GM12878 (cell line): Measurements from ENCODE around the gene KNTC1. TPM values are rescaled to one million over a fixed set of nuclear protein-coding genes. Genes with fewer than 3 reads are reported as not detected.

Experiments
- CHD2 ChIP-seq: IDR thresholded peaks from 2 replicates; pipeline ENCODE4 v1.6.1; 2011; ENCODE audit warnings: low read depth, low read length, improper control_type of control experiment, borderline replicate concordance
- EGR1 ChIP-seq, 2 experiments: IDR thresholded peaks; 1 replicate in 1 of 2; 2 replicates in 1 of 2; pipeline ENCODE4 v1.6.1; 2011 to 2012; ENCODE audit warnings: low read depth in 2 of 2, low read length in 2 of 2, borderline replicate concordance in 1 of 2, mild to moderate bottlenecking in 1 of 2, moderate library complexity in 1 of 2
- EP300 ChIP-seq, 2 experiments: fragments of 150-350 bp in 1 of 2; IDR thresholded peaks; 2 replicates each; pipeline ENCODE4 v1.6.1; 2011 to 2012; ENCODE audit warnings: low read depth in 2 of 2, low read length in 2 of 2, borderline replicate concordance in 1 of 2, improper control_type of control experiment in 1 of 2, inconsistent platforms in 1 of 2; ENCODE audit not compliant: control insufficient read depth in 1 of 2
- ETV6 ChIP-seq, 2 experiments: fragments of 450-650 bp in 1 of 2; IDR thresholded peaks in 1 of 2; conservative IDR thresholded peaks in 1 of 2; 2 replicates each; pipeline ENCODE4 v1.6.1; 2014; ENCODE audit warnings: antibody characterized with exemption in 1 of 2, borderline replicate concordance in 1 of 2, low read depth in 1 of 2, mild to moderate bottlenecking in 1 of 2, moderate library complexity in 1 of 2
- NFIC ChIP-seq: IDR thresholded peaks from 2 replicates; pipeline ENCODE4 v1.6.1; 2012; ENCODE audit warnings: low read depth, mild to moderate bottlenecking, inconsistent platforms, low read length, moderate library complexity
- NFXL1 ChIP-seq: fragments of 450-650 bp; IDR thresholded peaks from 2 replicates; pipeline ENCODE4 v1.6.1; 2017; ENCODE audit warnings: antibody characterized with exemption, mild to moderate bottlenecking, borderline replicate concordance
- PAX5 ChIP-seq: IDR thresholded peaks from 2 replicates; pipeline ENCODE4 v1.6.1; 2011; ENCODE audit warnings: low read depth, low read length, borderline replicate concordance
- RAD51 ChIP-seq: fragments of 450-650 bp; IDR thresholded peaks from 2 replicates; pipeline ENCODE4 v1.6.1; 2016; ENCODE audit warnings: moderate library complexity, mild to moderate bottlenecking, inconsistent platforms
- RFX5 ChIP-seq: IDR thresholded peaks from 2 replicates; pipeline ENCODE4 v1.6.1; 2011; ENCODE audit warnings: low read depth, low read length, improper control_type of control experiment
- ZNF217 ChIP-seq: fragments of 450-650 bp; IDR thresholded peaks from 2 replicates; pipeline ENCODE4 v1.6.1; 2017; ENCODE audit warnings: antibody characterized with exemption, mild to moderate bottlenecking
- polyA plus RNA-seq, 11 experiments: library from polyadenylated mRNA; depleted of rRNA in 4 of 11; unstranded in 6 of 11; stranded (reverse) in 5 of 11; fragments of >200 nt; fragmentation: Nextera tagmentation in 4 of 11; fragmentation: Illumina TruSeq in 1 of 11; extraction: Ambion mirVana in 4 of 11; extraction: Trizol in 1 of 11; gene quantifications; 1 replicate in 1 of 11; 2 replicates in 10 of 11; pipeline versions ENCODE4 v1.2.1 to v1.2.3, GENCODE V29; 2011 to 2016; ENCODE audit warnings: inconsistent platforms in 2 of 11, missing spikeins in 2 of 11, low read depth in 1 of 11
- total RNA-seq, 4 experiments: library from RNA; depleted of rRNA in 3 of 4; stranded (reverse); fragments of >200 nt in 3 of 4; fragmentation: Illumina TruSeq in 1 of 4; extraction: Trizol in 1 of 4; gene quantifications; 2 replicates each; pipeline versions ENCODE4 v1.2.1 to v1.2.3, GENCODE V29; 2013 to 2021
- TF ChIP-seq, protein P1 (sequence below): fragments of 450-650 bp; IDR thresholded peaks from 2 replicates; pipeline ENCODE4 v1.6.1; 2016; ENCODE audit warnings: mild to moderate bottlenecking
- TF ChIP-seq, protein P2 (sequence below): fragments of 450-650 bp; IDR thresholded peaks from 2 replicates; pipeline ENCODE4 v1.6.1; 2014; ENCODE audit warnings: mild to moderate bottlenecking

KNTC1 gene
- total and polyA plus RNA-seq, 10 of the 15 experiments (the other 5 are each of a cell fraction or from before 2014, with no cell fraction given) = 37.2 to 118 (median 76.3) TPM

DNA sequence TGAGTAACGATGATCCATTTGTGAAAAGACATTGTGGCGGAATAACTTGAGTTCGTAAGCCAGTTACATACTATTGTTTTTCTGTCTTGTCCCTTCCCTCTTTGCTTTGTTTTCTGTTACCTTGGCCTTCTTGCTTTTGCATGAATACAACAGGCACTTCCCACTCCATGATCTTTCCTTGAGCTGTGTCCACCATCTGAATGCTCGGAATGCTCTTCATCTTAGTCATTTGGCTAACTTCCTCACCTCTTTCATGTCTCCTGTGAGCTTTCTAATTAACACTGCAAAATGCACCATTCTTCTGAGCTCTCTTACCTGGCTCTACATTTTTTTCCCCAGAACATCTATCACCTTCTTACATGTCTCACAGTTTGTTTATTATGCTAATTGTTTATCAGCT is 10.0 kb downstream of the KNTC1 start (continued):
- TF ChIP-seq ETV6 (conservative IDR thresholded peaks at IDR 0.05 in 1 of 2, IDR thresholded peaks at IDR 0.05 in 1 of 2; ENCODE audit: borderline replicate concordance in 1 of 2, low read depth in 1 of 2) (no peak), CHD2 (no peak), NFXL1 (no peak), PAX5 (no peak), ZNF217 (no peak), RFX5 (no peak), NFIC (no peak), EP300 (IDR thresholded peaks at IDR 0.05; ENCODE audit: borderline replicate concordance in 1 of 2, control insufficient read depth in 1 of 2, low read depth in 2 of 2, low read length in 2 of 2) (no peak), EGR1 (IDR thresholded peaks at IDR 0.05; ENCODE audit: borderline replicate concordance in 1 of 2, low read depth in 2 of 2, low read length in 2 of 2) (no peak), RAD51 (no peak)
- TF ChIP-seq, protein P1, sequence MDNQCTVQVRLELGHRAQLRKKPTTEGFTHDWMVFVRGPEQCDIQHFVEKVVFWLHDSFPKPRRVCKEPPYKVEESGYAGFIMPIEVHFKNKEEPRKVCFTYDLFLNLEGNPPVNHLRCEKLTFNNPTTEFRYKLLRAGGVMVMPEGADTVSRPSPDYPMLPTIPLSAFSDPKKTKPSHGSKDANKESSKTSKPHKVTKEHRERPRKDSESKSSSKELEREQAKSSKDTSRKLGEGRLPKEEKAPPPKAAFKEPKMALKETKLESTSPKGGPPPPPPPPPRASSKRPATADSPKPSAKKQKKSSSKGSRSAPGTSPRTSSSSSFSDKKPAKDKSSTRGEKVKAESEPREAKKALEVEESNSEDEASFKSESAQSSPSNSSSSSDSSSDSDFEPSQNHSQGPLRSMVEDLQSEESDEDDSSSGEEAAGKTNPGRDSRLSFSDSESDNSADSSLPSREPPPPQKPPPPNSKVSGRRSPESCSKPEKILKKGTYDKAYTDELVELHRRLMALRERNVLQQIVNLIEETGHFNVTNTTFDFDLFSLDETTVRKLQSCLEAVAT = no peak
- TF ChIP-seq, protein P2, sequence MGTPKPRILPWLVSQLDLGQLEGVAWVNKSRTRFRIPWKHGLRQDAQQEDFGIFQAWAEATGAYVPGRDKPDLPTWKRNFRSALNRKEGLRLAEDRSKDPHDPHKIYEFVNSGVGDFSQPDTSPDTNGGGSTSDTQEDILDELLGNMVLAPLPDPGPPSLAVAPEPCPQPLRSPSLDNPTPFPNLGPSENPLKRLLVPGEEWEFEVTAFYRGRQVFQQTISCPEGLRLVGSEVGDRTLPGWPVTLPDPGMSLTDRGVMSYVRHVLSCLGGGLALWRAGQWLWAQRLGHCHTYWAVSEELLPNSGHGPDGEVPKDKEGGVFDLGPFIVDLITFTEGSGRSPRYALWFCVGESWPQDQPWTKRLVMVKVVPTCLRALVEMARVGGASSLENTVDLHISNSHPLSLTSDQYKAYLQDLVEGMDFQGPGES = no peak
